ENCODE measurements around the gene CTSE.

- TF ChIP-seq POLR2A (IDR thresholded peaks at IDR 0.05; ENCODE audit: low read depth) (no peak), CTCF (IDR thresholded peaks at IDR 0.05) (no peak), POLR2AphosphoS5 (IDR thresholded peaks at IDR 0.05) (no peak), EP300 (IDR thresholded peaks at IDR 0.05) (no peak)
Observed at GRCh38 chr1:206047271-206047670, 23.6 kb upstream of the CTSE start.

All from esophagus muscularis mucosa (tissue), 4 donors.